PC-9 (cell line): ENCODE measurements around the gene PXDN.

Experiments
- EZH2 ChIP-seq: fragments of 200-600 bp; sonication (generic); IDR thresholded peaks from 2 replicates; pipeline ENCODE4 v1.8.0; 2017; ENCODE audit warnings: antibody characterized with exemption, low read depth
- TF ChIP-seq, protein P1 (sequence below): fragments of 200-600 bp; sonication (generic); conservative IDR thresholded peaks from 2 replicates; pipeline ENCODE4 v1.6.1; 2017; ENCODE audit warnings: mixed run types, antibody characterized with exemption, mild to moderate bottlenecking, moderate library complexity

GRCh38 chr2:1648241-1649102 is 95.8 kb downstream of the PXDN start:
- TF ChIP-seq, protein P1, sequence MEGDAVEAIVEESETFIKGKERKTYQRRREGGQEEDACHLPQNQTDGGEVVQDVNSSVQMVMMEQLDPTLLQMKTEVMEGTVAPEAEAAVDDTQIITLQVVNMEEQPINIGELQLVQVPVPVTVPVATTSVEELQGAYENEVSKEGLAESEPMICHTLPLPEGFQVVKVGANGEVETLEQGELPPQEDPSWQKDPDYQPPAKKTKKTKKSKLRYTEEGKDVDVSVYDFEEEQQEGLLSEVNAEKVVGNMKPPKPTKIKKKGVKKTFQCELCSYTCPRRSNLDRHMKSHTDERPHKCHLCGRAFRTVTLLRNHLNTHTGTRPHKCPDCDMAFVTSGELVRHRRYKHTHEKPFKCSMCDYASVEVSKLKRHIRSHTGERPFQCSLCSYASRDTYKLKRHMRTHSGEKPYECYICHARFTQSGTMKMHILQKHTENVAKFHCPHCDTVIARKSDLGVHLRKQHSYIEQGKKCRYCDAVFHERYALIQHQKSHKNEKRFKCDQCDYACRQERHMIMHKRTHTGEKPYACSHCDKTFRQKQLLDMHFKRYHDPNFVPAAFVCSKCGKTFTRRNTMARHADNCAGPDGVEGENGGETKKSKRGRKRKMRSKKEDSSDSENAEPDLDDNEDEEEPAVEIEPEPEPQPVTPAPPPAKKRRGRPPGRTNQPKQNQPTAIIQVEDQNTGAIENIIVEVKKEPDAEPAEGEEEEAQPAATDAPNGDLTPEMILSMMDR: no peak
- TF ChIP-seq EZH2: no peak
